PC-3 (cell line): Measurements from ENCODE around the gene SMAP2.

ENCODE experiments used
- EZH2phosphoT487 ChIP-seq: fragments of 300-600 bp; sonication (generic); IDR thresholded peaks from 2 replicates; pipeline ENCODE4 v1.6.1; 2018; ENCODE audit warnings: mild to moderate bottlenecking, antibody characterized with exemption, low read length, borderline replicate concordance
- TF ChIP-seq, protein P1 (sequence below): fragments of 300-600 bp; sonication (generic); conservative IDR thresholded peaks from 2 replicates; pipeline ENCODE4 v1.5.1; 2017; ENCODE audit warnings: antibody characterized with exemption, low read depth, mild to moderate bottlenecking, low read length

DNA sequence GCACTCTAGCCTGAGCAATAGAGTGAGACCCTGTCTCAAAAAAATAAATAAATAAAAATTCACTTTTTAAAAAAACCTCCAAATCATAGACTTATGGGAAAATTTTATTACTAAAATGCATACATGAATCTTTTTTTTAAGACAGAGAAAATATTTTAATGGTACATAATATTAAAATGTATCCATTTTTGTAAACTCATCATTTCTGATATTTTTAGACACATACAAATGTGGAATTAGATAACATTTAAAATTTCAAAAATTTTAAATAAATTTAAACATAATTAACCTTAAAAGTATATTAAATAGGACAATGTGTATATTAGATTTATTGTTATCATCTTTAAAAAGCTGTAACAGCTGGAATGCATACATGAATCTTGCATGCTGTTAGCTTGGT lies 33.9 kb downstream of the SMAP2 start:
- TF ChIP-seq, protein P1, sequence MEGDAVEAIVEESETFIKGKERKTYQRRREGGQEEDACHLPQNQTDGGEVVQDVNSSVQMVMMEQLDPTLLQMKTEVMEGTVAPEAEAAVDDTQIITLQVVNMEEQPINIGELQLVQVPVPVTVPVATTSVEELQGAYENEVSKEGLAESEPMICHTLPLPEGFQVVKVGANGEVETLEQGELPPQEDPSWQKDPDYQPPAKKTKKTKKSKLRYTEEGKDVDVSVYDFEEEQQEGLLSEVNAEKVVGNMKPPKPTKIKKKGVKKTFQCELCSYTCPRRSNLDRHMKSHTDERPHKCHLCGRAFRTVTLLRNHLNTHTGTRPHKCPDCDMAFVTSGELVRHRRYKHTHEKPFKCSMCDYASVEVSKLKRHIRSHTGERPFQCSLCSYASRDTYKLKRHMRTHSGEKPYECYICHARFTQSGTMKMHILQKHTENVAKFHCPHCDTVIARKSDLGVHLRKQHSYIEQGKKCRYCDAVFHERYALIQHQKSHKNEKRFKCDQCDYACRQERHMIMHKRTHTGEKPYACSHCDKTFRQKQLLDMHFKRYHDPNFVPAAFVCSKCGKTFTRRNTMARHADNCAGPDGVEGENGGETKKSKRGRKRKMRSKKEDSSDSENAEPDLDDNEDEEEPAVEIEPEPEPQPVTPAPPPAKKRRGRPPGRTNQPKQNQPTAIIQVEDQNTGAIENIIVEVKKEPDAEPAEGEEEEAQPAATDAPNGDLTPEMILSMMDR = no peak
- no peak for TF ChIP-seq EZH2phosphoT487
